NCI-H128 (cell line): ENCODE results near the gene NDUFS6.

ENCODE experiments used
- DNase-seq: peaks from one replicate; lab custom pipeline; 2025; ENCODE audit not compliant: unreplicated experiment; lab: John Stamatoyannopoulos, UW

Gene NDUFS6

GRCh38 chr5:1845696-1846095, 44.5 kb downstream of the NDUFS6 start:
- no peak for DNase-seq

GRCh38 chr5:1846583-1846982, 45.4 kb downstream of the NDUFS6 start:
- DNase-seq: no peak

DNA sequence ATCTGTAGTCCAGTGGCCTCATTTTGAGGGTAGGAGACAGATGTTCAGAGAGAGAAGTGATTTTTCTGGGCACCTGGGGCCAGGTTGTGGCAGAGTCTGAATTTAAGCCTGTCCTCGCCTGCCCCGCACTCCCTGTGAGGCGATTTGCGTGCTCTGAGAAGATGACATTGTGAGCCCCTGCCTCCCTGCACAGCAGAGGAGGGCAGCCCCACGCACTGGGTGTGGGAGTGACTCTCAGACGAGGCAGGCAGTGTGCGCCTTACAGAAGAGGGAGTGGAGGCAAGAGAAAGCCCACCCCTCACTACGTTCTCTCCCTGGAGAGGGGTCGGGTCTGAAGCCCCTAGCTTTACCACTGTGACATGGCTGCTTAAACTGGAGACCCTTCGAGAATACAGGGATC, 45.8 kb downstream of the NDUFS6 start:
- DNase-seq: no peak

DNA sequence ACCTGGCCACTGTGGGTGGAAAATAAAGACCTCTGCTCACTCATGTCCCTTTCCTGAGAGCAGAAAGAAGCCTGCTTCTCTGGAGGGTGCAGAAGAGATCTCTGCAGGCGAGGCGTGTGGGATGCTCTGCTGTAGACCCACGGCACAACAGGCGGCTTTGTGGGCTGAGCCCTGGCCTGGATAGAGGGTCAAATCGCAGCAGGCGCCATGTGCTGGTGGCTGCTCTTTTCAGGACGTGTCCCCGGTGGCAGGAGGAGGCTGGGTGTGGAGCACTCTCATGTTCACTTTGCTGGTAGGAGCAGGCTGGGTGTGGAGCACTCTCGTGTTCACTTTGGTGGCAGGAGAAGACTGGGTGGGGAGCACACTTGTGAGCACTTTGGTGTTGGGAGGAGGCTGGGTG, 46.4 kb downstream of the NDUFS6 start:
- DNase-seq: no peak

GRCh38 chr5:1850324-1851154, 49.3 kb downstream of the NDUFS6 start:
- DNase-seq: no peak

DNA sequence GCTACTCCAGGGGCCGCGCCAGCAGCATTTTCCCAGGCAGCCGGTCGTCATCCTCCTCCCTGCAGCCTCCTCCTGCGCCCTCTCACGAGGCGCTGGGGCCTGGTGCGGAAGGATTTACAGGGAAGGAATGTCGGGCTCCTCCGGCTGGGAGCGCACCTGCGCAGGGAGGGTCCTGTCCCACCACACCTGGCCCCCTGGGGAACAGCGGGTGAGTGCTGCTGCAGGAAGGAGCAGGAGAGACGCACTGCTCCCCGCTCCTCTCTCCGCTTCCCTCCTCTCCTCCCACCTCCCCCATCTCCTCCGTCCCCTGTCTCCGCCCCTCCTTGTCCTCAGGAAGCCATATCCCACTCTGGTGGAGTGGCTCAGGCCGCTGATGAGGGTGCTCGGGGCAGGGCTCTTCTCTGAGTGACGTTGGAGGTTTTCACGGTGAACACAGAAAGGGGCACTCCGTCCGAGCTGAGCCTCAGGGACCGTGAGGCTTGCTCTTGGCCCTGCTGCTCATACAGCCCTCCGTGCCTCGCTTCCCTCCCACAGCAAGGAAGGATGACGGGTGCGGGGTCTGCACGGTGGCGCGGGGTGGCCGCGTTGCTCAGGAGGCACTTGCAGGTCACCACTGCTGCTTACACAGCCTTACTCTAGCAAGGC, 50.2 kb downstream of the NDUFS6 start:
- DNase-seq: no peak

GRCh38 chr5:1852324-1852947, 51.2 kb downstream of the NDUFS6 start:
- DNase-seq: no peak

GRCh38 chr5:1853531-1853930, 52.3 kb downstream of the NDUFS6 start:
- no peak for DNase-seq

GRCh38 chr5:1855075-1855474, 53.9 kb downstream of the NDUFS6 start:
- DNase-seq: no peak

DNA sequence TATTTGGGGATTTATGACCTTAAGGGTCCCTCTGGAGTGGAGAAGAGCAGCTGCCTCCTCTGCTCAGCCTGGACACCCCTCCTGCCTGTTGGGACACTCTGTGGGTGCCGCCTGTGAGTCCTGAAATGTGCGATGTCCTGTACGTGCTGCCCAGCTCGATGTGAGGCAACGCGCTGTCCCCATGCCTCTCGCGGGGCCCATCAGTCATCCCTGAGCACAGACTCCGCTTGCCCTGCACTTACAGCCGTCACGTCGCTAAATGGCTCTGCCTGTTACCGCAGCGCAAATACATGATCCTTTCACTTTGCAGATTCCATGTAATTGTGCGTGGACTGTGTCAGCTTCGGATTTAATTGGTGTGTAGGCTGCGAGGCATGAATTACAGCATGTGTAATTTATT, 54.4 kb downstream of the NDUFS6 start:
- no peak for DNase-seq

DNA sequence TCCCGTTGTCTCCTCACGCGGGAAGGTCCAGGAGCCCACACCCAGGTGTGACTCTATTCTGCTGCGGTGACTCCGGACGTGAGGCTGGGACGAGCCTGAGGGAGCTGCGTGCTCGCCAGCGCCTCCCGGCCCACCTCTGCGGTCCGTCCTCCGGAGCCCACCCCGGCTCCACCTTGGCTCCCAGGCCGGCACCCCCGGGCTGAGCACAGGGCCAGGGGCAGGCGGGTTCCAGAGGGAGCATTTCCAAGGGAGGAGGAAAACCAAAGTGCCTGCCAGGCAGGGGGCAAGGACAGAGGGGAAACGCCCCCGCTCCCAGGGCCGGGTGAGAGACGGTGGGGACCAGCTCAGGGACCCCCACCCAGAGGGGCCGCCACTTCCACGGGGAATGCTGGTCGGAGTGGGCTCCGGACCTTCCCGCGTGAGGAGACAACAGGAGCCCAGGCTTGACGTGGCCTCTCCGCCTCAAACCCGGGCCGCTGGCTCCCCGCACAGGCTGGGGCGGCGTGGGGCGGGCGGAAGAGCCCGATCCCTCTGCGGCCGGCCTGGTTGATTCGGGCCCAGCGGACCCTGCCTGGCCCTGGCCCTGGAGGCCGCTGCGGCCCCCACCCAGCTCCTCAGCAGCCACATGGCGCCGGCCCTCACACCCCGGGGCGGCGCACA, 55.5 kb downstream of the NDUFS6 start:
- no peak for DNase-seq

- no peak for DNase-seq
Observed at GRCh38 chr5:1857256-1857600, 56.0 kb downstream of the NDUFS6 start.

DNA sequence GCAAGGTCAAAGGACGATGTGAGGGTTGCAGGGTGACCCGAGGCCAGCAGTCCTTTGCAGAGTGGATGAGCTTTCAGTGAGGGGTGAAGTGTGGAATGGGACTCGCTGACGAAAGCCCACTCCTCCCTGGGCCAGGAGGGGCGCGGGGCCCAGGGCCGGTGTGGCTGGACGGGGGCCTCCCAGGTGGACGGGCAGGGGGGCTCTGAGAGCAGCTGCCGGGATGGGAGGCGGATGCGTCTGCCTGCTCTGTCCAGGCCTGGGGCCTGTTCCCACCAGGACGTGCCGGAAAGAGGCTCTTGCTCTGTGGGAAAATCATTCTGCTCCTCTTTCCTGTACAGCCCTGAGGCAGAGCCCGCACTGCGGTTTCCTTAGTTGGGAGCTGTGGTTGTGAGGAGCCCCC, 57.2 kb downstream of the NDUFS6 start:
- DNase-seq: no peak

DNA sequence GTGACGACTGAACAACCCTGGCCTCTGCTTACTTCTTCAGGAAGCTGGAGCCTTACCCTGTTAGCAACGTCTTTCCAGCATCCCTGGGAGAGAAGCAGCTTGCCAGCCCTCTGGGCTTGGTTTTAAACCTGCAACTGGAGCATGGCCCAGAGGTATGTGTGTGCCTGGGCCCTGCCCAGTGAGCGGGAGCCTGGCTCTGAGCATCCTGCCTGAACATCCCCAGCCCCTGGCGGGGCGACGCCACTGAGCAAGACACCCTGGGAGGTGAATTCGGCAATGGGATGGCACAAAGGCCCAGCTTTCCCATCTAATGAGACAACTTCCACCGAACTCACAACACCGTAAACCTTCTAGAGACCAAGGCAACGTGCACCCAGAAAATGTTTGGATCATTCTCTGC, 57.9 kb downstream of the NDUFS6 start:
- no peak for DNase-seq

DNA sequence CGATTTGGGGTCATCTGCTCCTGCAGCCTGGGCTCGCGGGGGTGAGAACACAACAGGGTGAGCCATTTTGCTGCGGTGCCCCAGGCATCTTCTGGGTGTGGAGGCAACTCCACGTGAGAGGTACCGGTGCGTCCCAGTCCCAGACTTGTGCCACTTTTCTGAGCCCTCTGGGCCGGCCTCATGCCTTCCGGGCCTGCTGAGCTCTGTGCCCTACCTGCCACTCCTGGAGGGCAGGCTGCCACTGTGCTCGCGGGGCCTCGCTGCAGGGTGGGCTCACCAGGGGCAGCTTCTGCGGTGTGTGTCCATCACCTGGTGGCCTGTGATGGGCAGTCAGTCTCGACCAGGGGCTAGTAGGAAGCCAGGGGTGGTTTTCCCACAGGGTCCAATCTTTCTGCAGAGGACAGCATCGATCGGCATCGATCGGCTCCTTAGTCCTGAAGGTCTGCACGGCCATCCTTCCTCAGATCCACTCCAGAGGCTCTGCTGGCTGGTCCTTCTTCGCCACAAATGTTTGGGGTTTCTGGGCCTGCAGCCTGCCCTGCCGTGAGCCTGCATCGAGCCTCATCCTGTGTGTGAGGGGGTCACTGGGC, 58.9 kb downstream of the NDUFS6 start:
- DNase-seq: no peak

DNA sequence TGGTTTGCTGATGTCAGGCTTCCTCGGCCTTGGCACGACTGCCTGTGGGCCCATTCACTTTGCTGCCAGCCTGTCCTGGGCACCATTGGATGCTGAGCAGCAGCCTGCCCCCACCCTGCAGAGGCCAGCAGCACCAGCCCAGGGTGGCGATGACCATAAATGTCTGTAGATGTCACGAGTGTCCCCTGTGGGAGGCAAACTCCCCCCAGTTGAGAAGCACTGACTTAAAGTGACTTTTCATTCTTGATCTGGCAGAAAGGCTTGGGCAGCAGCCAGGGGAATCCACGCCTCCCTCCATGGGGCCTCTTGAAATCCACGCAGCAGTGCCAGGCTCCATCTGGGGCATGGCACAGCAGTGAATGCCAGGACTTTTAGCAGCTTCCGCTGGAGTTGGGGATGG, 59.7 kb downstream of the NDUFS6 start:
- no peak for DNase-seq

DNA sequence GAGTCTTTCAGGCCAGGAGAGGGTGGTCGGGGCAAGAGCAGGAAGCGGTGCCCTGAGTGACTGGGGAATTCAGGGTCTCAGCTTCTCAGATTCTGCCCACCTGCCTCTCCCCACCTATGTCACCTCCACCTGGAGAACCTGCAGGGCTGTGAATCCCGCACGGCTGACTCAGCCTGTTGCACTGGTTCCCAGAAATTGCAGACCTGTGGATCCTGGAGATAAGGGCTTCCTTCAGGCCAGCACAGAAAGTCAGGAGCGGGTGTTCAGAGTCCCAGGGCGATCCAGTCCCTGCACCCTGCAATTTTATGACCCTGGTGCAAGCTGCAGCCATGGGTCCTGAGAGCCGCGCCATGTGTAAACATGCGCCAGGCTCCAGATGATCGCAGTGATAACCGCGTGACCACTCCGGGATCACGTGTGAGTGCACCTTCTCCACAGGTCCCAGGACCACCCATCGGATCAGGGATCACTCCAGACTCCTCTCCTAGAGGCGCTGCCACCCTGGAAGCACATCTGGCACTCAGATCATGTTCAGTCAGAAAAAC, 63.8 kb downstream of the NDUFS6 start:
- DNase-seq: no peak

GRCh38 chr5:1865486-1865885, 64.3 kb downstream of the NDUFS6 start:
- no peak for DNase-seq
